PC-3 (cell line): ENCODE results near the gene LRRC63.

ENCODE experiments used
- CTCF ChIP-seq: fragments of 300-600 bp; sonication (generic); conservative IDR thresholded peaks from 2 replicates; pipeline ENCODE4 v1.5.1; 2017; ENCODE audit warnings: antibody characterized with exemption, low read depth, mild to moderate bottlenecking, low read length
- EZH2 ChIP-seq: fragments of 300-600 bp; sonication (generic); IDR thresholded peaks from one replicate; pipeline ENCODE4 v1.6.1; 2017; ENCODE audit warnings: antibody characterized with exemption, mild to moderate bottlenecking, low read length; ENCODE audit not compliant: unreplicated experiment
- EZH2phosphoT487 ChIP-seq: fragments of 300-600 bp; sonication (generic); IDR thresholded peaks from 2 replicates; pipeline ENCODE4 v1.6.1; 2018; ENCODE audit warnings: mild to moderate bottlenecking, antibody characterized with exemption, low read length, borderline replicate concordance

GRCh38 chr13:46286972-46287371, 75.2 kb downstream of the LRRC63 start:
- TF ChIP-seq EZH2 (no peak), CTCF (no peak), EZH2phosphoT487 (no peak)
